ENCODE data around the gene DGKD.

Gene DGKD

GRCh38 chr2:233445152-233445830, 91.0 kb downstream of the DGKD start:
- no peak for TF ChIP-seq CTCF (IDR thresholded peaks at IDR 0.05; ENCODE audit: borderline replicate concordance, insufficient read depth, low read depth, low read length)
- H3K4me3 ChIP-seq (ENCODE audit: low read depth, low read length): no peak overlapping the region

DNA sequence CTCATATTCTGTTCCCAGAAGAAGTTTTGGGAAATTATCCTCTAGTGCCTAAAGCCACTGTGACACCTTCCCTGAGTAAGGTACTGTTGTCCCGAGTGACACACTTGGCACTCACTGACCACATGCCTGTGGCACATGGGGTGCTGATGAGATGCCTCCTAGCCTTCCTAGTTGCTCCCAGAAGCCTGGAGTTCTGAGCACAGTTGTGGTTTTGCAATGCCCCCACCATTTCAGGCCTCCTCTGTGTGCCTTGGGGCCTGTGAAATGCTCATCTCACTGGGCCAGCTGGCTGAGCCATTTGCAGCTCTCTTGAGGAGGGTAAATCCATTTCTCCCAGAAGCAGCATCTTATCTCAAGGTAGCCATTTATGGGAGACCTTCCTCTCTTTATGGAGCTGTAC, 91.8 kb downstream of the DGKD start:
- no peak overlapping the region for H3K4me3 ChIP-seq (ENCODE audit: low read depth, low read length)
- no peak for TF ChIP-seq CTCF (IDR thresholded peaks at IDR 0.05; ENCODE audit: borderline replicate concordance, insufficient read depth, low read depth, low read length)

DNA sequence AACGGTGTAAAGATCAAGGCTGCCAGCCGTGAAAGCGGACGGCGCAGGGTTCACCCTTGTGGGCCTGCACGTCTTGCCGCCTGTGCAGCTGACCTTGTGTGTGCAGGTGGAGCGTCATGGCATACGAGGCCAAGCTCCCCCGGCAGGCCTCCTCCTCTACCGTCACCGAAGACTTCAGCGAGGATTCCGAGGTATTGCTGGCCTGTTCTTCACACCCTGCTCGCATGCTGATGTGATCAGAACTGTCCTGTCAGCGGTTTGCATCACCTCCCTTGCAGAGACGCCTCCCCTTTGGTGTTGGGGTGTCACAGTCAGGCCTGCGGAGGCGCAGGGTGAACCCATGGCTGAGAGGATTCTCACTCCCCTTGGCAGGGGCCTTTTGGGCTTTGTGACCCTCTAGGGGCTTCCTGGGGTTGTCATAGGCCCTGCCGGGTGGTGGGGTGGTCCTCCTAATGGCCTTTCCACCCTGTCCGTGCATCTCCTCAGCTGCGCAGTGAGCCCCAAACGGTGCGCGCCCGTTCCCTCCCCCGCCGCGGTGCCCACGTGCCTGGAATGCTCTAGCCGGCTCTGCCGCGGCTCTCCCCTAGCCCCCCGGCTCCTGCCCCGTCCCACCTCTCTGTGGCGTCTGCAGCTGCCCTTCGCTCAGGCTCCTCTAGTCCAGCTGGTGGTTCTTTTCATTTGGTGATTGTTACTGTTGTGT, 92.5 kb downstream of the DGKD start:
- TF ChIP-seq CTCF (IDR thresholded peaks at IDR 0.05; ENCODE audit: borderline replicate concordance, insufficient read depth, low read depth, low read length): no peak
- no peak overlapping the region for H3K4me3 ChIP-seq (ENCODE audit: low read depth, low read length)

- no peak overlapping the region for H3K4me3 ChIP-seq (ENCODE audit: low read depth, low read length)
- TF ChIP-seq CTCF (IDR thresholded peaks at IDR 0.05; ENCODE audit: borderline replicate concordance, insufficient read depth, low read depth, low read length): no peak
Observed at GRCh38 chr2:233447506-233448219, 93.4 kb downstream of the DGKD start.

- peak; percentile 30; the same call in 1 of the 2 replicates for TF ChIP-seq CTCF (IDR thresholded peaks at IDR 0.05; ENCODE audit: borderline replicate concordance, insufficient read depth, low read depth, low read length)
- H3K4me3 ChIP-seq (ENCODE audit: low read depth, low read length): no peak overlapping the region
Observed at GRCh38 chr2:233448220-233448559, 93.9 kb downstream of the DGKD start.

DNA sequence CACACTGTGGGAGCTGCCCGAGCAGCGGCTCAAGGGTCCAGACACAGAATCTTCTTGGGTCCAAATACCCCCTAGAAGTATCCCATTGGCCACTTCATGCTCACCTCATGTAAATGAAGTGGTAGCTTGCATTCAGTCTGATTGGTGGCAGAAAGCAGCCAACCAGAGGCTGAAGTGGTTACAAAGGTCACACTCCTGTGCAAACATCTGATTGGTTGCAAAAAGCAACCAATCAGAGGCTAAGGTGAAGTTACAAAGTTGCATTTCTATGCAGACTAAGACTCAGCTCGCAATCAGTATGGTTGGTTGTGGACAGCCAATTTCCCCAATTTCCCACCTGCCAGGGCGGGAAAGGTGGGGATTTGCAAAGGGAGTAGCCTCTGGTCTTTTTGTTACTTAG, 94.3 kb downstream of the DGKD start:
- TF ChIP-seq CTCF (IDR thresholded peaks at IDR 0.05; ENCODE audit: borderline replicate concordance, insufficient read depth, low read depth, low read length): no peak
- no peak overlapping the region for H3K4me3 ChIP-seq (ENCODE audit: low read depth, low read length)
